CMK (cell line): ENCODE results near the gene KPNA1.
A peak's percentile ranks its signal among the peaks of the same experiment; 100 is the strongest.
"Not testable (repeated sequence)": the region's sequence is repeated elsewhere in the genome, so short reads cannot be mapped to it uniquely, and the experiment has no call there.

Experiments
- DNase-seq: peaks from one replicate; pipeline ENCODE4 v3.0.0-alpha.2; 2010; ENCODE audit warnings: low read depth

Gene KPNA1

DNA sequence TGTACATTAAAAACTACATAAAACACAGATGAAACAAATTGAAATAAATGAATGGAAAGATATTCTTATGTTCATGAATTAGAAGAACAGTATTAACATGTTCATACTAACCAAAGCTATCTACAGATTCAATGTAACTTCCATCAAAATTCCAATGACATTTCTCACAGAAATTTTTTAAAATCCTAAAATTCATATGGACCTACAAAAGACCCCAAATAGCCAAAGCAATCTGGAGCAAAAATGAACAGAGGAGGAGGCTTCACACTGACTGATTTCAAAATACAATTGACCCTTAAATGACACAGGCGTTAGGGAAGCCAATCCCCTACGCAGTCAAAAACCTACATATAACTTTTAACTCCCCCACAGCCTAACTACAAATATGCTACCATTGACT lies 39.4 kb downstream of the KPNA1 start:
- DNase-seq, result no peak

DNA sequence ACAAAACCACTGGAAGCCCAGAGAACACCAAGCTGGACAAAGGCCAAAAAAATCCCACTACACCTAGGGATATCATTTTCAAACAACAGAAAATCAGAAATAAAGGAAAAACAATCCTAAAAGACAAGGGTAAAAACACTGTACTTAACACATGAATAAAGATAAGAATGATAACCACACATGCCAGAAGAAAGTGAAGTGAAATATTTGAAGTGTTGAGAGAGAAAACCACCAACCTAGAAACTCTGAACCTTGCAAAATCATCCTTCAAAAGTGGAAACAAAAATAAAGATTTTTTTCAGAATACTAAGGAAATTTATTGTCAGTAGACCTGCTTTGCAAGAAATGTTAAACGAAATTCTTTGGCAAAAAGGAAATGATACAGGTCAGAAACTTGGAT lies 45.1 kb downstream of the KPNA1 start:
- no peak for DNase-seq

DNA sequence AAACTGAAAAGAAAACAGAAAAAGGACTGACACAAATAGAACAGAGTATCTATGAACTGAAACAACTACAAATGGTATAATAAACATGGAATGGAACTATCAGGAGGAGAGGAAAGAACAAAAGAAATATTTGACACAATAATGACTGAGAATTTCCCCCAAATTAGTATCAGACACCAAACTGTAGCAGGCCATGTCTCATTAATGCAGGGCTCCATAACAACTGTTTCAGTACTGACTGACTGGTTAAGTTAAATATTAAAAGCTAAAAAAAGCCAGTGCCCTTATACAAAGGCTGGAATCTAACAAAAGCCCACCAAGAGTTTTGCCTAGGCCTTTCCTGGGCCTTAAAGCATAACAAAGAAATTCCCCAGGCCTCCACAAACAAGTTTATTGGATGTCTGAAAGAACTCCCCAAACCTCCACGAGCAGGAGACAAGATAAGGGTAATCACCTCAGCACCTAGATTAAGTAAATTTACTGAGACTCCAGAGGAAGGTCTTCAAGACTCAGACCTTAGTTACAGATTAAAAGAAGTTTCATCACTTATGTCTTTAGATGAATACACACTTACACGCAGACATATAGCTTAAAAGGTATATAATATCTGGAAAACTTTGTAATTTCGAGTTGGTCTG lies 45.7 kb downstream of the KPNA1 start:
- DNase-seq, result no peak

DNA sequence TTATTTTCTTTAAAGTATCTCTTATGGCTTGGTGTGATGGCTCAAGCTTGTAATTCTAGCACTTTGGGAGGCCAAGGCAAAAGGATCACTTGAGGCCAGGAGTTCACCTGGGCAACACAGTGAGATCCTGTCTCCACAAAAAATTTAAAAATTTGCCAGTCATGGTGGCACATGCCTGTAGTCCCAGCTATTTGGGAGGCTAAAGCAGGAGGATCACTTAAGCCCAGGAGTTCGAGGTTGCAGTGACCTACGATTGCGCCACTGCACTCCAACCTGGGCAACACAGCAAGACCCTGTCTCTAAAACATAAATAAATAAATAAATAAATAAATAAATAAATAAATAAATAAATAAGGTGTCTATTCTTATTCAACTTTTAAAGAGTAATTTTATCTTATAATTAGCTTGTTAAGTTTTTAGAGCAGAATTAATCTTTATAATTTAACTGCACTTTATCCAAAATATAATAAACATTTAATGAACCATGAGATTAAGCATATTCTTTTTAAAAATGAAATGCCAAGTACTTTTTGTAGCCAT lies 48.0 kb downstream of the KPNA1 start:
- DNase-seq, result no peak

DNA sequence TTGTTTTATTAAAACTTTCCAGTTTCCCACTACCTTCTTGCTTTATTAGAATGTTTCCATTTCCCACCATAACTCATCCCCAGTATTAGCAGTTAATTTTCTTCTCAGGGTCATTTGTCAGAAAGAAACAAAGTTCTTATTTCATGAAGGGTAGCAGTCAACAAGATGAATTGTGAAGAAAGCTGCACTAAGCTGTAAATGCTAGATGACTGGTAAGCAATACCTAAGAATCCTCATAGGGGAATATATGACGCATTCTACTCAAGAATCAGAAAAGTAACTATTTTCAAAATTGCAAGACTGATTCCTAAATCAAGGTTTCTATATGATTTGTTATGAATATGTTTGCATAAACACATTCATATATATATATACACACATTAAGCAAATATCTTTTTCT lies 50.1 kb downstream of the KPNA1 start:
- DNase-seq, result no peak

DNA sequence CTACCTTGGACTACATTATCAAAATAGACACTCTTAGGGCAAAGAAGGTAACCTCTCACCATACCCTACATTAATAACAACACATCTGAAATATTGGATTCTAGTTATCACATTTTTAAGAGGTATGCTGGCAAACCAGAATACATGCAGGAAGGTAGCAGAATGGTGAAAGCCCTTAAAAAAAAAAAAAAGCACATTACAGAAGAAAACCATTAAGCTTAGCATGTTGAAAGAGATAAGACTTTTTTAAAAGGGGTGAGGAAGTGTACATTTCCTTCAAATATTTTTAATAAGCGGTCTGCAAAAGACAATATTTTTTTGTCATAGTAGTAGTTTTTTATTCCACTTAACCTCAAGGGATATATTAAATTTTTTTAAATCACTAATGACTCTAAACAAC lies 52.3 kb downstream of the KPNA1 start:
- no peak for DNase-seq

DNA sequence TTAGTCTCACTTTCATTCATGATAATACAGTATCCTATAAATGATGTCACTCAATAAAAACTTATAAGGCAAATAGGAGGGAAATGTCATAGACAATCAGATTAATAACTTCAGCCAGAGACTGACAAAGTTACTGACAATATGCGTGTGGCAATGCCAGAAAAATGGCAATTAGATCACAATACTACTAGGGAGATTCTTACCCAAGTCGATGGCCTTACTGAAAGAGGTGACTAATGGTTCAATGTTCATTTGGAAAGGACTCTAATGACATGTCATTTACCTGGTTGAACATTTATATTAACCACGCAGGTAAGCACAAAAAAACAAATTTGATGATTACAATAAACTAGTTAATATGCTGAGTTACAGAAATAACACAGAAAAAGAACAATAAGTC lies 52.9 kb downstream of the KPNA1 start:
- no peak for DNase-seq

DNA sequence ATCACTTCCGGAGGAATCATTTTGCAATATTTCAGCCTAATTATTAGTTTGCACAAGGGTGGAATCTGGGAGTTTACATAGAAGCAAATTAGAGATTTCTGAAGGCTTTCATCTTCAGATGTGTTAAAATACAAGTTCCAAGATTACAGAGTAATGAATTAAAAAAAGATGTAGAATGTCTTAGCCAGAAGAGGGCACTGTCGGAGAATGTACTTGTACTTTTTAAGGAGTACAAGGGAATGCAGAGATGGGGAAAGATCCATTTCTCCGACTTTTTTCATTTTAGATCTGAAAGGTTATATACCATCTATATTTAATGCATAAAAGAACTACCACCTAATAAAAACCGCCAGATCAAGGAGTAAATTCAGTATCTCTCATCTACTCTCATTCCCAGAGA lies 55.7 kb downstream of the KPNA1 start:
- DNase-seq, result no peak

DNA sequence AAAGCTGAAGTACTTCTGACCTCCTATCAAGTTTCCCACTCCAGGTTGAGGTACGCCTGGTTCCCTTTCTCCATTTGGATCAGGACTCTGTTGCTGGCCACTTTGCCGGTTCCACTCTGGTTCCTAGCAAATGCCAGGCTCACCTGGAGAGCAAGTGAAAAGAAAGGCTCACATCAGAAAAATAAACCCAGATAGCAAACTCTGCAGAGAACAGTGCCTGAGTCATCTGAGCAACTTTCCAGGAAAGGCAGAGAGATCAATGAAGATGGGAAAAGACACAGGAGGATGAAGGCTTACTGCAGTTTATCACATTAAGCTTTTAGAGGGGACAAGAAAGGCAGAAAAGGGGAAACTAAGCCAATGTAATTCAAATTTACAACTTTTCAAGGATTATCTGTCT lies 57.0 kb downstream of the KPNA1 start:
- no peak for DNase-seq

DNA sequence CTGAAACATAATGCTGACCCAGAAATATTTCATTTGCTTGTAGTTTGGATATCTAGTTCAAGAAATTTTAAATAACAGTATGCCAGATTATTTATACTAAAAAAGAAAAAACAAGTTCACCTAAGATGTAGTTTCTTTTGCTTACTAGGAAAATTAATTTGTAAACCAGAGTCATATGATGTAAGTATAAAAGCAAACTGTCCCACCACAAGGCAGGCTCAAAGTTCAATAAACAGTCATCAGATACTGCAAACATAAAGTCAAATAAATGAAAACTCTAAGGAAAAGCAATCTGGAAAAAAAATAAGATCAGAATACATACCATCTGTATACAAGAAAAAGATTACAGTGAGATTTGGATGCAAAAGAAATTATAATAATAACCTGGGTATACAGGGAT lies 58.7 kb downstream of the KPNA1 start:
- DNase-seq, result no peak

DNA sequence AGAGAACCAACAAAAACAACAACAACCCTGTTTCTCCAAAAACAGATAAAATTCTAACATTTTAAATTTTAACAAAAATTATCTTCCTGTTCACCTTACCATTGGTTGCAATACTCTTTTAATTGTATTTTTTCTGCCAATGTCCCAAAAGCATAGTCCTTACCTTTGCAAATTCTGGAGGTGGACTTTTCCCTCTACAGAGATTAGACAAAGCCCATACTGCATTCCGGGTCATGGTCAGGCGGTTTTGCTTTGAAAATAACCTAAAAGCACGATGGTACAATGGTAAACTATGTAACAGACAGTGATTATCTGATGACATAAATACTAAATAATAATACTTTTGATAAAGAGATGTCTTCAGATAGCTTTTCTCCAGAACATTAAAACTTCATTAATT lies 63.4 kb downstream of the KPNA1 start:
- no peak for DNase-seq

DNA sequence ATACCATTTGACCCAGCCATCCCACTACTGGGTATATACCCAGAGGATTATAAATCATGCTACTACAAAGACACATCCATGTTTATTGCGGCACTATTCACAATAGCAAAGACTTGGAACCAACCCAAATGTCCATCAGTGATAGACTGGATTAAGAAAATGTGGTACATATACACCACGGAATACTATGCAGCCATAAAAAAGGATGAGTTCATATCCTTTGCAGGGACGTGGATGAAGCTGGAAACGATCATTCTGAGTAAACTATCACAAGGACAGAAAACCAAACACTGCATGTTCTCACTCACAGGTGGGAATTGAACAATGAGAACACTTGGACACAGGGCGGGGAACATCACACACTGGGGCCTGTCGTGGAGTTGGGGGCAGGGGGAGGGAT lies 66.5 kb downstream of the KPNA1 start:
- not testable (repeated sequence) for DNase-seq

DNA sequence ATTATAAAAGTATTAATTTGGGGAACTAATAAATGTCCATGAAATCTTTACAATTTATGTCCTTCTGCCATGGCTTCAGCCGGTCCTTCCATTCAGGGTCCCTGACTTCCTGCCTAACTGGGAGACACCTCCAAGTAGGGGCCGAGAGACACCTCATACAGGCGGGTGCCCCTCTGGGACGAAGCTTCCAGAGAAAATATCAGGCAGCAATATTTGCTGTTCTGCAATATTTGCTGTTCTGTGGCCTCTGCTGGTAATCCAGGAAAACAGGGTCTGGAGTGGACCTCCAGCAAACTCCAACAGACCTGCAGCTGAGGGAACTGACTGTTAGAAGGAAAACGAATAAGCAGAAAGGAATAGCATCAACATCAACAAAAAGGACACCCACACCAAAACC lies 70.2 kb downstream of the KPNA1 start:
- not testable (repeated sequence) for DNase-seq

DNA sequence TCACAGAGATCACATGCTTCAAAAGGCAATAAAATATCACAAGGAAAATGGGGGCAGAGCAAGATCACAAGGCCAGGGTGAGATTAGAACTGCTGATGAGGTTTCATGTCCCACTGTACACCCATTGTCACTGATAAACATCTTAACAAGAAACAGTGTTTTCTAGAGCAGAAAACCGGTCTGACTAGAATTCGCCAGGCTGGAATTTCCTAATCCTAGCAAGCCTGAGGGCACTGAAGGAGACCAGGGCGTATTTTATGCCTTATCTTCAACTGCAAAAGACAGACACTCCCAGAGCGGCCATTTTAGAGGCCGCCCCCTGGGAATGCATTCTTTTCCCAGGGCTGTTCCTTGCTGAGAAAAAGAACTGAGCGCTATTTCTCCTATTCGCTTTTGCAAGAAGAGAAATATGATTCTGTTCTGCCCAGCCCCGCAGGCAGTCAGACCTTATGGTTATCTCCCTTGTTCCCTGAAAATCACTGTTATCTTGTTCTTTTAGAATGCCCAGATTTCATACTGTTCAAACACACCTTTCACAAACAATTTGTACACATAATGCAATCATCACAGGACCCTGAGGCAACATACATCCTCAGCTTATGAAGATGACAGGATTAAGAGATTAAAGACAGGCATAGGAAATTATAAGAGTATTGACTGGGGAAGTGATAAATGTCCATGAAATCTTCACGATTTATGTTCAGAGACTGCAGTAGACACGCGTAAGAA lies 70.8 kb downstream of the KPNA1 start:
- not testable (repeated sequence) for DNase-seq

DNA sequence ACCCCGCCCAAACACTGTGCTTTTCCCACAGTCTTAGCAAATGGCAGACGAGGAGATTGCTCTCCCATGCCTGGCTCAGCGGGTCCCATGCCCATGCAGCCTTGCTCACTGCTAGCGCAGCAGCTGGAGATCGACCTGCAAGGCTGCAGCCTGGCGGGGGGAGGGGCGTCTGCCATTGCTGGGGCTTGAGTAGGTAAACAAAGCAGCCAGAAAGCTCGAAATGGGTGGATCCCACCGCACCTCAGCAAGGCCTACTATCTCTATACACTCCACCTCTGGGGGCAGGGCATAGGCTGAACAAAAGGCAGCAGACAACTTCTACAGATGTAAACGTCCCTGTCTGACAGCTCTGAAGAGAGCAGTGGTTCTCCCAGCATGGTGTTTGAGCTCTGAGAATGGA lies 71.6 kb downstream of the KPNA1 start:
- no peak for DNase-seq

DNA sequence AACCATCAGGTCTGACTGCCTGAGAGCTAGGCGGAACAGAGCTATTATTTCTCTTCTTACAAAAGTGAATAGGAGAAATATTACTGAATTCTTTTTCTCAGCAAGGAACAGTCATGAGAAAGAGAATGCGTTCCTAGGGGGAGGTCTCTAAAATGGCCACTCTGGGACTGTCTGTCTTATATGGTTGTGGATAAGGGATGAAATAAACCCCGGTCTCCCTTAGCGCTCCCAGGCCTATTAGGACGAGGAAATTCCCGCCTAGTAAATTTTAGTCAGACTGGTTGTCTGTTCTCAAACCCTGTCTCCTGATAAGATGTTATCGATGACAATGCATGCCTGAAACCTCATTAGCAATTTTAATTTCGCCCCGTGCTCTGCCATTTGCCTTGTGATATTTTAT lies 78.8 kb downstream of the KPNA1 start:
- no peak for DNase-seq

DNA sequence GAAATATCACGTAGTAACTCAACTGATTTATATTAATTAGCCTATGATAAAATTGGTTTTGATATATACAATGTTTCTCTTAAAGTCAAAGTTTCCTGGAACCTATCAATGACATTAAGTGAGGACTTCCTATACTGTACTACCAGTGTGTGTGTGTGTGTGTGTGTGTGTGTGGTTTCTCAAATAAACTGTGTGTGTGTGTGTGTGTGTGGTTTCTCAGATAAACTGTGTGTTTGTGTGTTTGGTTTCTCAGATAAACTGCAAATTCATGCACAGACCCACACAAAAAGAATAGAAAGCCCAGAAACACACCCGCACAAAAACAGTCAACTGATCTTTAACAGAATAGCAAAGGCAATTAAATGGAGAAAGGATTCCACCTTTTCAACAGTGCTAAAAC lies 84.4 kb downstream of the KPNA1 start:
- DNase-seq, result no peak

DNA sequence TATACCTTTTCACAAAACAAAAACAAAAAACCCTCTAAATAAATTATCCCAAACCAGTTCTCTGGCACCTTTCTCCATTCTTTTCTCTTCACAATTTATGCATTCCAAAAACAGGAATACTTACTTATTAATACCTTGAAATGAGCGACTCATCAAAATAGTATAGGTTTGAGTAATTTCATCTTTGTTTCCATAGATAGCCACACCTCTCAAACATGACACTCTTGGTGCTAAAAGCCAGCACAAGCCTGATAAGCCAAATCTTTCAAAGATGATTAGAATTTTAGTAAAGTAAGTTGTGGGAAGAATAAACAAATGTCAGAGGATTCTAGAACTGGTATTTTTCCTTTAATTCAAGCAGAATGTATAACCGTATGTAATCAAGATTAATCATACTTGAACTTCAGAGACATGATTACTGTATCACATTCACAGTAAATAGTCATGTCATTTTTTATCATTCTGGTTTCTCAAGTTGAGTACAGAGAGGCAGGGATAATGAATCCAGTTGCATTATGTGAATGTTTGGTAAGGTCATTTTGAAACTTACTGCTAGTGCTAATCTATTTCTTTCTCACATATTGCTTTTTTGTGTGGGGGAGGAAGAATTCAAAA lies 86.8 kb downstream of the KPNA1 start:
- no peak for DNase-seq

DNA sequence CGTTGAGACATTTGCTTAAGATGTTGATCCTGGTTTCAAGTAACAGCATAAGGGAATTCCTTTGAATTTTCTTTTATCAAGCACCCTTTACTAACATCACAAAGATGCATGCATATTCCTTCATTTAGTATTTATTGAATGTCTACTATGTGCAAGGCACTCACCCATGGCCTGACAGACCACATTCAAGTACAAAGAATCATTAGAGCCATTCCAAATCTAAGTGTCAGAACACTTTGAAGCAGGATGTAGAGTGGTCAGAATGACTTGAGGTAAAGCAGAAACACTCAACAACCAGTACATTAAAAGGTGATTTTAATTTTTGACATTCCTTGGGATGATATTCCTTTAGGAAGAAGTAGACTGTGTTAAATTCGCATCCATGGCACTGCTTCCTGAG lies 92.9 kb downstream of the KPNA1 start:
- DNase-seq, result no peak

DNA sequence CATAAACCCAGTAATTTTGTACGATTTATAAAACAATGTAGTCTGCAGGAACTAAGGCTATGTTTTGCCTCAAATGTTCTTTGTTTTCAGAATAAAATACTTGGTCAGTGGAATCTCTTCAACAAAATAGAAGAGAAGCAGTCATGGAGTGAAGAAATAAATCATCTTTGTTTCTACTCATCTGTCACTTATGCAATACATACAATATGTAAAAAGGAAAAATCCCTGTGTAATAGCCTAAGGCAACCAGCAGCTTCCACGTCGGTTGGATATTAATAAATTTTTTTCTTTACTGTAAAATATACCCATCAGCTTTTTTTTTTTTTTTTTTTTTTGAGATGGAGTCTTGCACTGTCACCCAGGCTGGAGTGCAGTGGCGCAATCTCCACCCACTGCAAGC lies 93.6 kb downstream of the KPNA1 start:
- DNase-seq, result no peak

DNA sequence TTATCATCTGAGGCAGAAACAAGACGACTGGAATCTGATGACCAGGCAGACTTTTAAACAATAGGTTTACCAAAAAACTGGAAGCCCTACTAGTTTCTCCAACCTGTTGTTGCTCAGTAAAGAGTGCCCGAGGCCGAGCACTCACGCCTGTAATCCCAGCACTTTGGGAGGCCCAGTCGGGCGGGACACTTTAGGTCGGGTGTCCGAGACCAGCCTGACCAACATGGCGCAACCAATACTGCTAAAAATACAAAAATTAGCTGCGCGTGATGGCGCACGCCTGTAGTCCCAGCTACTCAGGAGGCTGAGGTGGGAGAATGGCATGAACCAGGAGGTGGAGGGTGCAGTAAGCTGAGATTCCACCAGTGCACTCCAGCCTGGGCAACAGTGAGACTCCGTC lies 97.8 kb downstream of the KPNA1 start:
- no peak for DNase-seq

DNA sequence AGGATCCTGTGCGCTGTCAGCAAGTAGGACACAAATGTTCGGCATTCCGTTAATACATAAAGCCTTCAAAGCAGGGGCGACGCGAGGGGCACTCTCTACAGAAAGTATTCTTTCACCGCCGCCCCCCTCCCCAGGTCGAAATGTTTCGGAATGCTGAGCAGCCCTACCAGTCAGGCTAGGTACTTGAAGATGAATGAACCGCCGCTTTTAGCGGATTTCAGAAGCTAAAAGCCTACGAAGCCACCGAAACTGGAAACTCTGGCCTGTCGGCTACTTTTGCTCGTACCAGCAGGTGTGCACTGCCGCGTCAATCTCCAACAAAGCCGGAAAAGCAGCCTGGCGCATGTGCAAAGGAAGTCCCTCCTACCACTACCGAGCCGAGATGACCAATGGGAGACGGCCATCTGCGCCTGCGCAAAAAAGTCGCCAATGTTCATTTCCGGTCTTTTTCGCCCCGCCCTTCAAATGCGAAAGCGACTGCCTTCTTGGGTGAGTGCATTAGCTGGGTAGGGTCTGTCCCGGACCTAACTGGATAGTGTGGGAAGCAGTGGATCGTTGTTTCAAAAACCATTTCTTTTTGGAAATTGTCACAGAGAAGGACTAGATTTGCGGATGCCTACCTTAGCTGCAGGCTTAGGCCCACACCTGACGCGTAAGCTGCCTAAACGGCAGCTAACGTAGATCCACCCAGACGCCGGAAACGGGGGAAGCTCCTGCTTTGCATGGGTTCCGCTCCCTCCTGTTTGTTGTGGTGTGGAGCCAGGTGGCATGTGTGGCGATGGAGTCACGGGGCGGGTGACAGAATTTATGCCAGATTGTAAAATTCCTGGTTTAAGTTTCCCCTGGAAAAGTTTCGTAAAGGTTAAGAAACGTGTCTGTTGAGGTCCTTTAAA lies 98.7 kb downstream of the KPNA1 start, which contains the start of gene WDR5B:
Gene WDR5B (minus strand): TSS at position 301 of the 893 bp plus-strand sequence. CDS start 534 bp downstream, outside the sequence.
- DNase-seq, result peak; percentile 77
